GM18870 (cell line): ENCODE data around the gene TIRAP.
"Not testable (repeated sequence)": the region's sequence is repeated elsewhere in the genome, so short reads cannot be mapped to it uniquely, and the experiment has no call there.

ENCODE experiments used
- ATAC-seq: cut with Tn5 transposase; IDR thresholded peaks from one replicate; pipeline ENCODE4 v1.9.1; 2021; ENCODE audit warnings: moderate library complexity; ENCODE audit not compliant: unreplicated experiment

TIRAP gene, protein sequence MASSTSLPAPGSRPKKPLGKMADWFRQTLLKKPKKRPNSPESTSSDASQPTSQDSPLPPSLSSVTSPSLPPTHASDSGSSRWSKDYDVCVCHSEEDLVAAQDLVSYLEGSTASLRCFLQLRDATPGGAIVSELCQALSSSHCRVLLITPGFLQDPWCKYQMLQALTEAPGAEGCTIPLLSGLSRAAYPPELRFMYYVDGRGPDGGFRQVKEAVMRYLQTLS

DNA sequence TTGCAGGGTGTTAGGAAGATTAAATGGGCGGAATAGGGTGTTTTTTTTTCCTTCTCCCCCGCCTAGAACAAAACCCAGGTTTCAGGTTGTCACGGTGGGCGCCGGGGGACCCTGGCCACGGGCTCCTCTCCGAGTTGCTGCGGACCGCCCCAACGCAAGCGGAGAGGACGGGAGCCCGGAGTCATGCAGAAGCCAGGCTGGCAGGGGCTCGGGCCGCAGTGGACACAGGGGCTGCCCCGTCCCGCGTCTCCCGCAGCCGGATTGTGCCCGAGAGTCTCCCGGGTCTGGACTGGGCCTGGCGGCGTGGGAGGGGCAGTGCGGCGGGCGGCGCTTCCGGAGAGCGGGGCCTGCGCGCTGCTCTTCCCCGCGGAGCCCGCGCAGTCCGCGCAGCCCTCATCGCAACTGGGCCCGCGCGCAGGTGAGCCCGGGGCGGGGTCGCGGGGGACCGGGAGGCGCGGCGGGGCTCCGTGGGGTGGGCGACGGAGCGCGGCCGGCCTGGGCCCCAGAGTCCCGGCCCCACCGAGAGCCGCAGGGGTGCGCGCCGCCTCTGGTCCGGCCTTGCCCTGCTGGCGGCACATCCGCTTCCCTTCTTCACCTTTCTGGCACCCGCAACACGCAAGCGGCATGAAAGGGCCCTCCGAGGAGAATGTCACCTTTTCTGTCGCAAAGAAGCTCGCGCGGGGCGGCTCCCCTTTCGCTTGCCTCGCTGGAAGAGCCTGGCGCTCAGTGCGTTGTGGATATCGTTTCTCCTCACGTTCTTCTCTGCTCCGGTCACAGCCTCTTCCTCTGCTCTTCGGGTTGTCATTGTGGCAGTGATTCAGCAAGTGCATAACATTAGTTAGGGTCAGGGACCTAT, at the start of gene TIRAP:
Gene TIRAP, plus strand, starts transcription at position 358 of the 856 bp plus-strand sequence. CDS start 7,802 bp downstream, outside the sequence.
- ATAC-seq, result peak; percentile 50

DNA sequence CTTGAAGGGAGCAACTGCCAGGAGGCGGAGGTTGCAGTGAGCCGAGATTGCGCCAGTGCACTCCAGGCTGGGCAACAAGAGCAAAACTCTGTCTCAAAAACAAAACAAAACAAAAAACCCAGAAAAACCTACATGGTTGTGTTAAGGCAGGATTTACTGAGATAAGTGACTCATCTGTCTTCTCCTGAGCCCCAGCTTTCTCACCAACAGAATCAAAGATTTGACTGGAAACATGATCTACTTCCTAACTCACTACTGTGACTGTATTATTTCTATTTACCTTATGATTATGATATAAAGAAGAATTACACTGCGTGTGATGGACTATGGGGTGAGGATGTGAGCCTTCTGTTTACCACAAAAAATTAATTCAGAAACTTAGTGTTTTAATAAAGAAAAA, 49.5 kb upstream of the TIRAP start:
- no peak for ATAC-seq

DNA sequence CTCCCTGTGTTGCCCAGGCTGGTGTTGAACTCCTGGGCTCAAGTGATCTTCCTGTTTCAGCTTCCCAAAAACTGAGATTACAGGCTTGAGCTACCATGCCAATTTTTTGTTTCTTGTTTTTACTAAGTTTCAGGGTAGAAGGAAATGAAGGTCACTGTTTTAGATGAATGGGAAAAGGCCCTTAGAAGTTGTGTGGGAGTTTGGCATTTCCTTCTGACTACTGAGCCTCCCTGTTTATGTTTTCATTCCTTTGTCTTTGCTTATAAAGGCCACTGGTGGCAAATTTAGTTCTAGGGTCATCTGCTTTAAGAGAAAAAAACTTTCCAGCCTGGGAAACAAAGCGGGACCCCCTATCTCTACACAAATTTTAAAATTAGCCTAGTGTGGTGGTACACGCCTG, 36.3 kb upstream of the TIRAP start:
- no peak for ATAC-seq

DNA sequence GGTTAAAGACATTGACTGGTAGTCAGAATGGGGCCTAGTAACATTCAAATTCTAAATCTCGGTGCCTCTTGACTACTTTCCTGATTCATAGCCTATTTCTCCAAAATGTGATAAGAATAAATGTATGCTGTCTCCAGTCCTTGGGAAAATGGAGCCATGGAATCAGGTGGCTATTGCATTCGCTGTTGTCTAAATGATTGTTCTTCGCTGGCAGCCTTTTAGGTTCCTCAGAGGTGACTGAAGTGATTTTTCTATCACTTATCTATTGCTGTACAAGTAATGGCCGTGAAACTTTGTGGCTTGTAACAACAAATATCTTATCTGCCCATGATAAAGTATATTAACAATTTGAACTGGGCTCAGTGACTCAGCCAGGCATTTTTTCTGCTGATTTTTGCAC, 29.6 kb upstream of the TIRAP start:
- no peak for ATAC-seq

DNA sequence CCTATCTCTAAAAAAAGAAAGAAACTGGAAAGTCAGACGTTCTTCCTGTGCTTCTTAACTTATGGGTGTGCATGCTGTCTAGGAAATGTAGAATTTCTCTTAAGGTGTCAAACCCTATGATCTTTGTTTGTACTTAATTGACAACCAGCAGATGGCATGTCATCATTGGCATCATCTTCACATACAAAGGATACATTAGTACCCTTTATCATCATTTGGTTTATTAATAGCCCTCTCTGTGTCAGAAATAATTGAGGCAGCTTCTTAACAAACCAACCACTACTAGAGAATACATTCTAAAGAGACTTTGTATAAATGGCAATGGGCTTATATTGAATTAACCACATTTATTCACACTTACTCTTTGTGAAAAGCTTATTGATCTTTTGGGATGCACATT, 28.1 kb upstream of the TIRAP start:
- no peak for ATAC-seq

DNA sequence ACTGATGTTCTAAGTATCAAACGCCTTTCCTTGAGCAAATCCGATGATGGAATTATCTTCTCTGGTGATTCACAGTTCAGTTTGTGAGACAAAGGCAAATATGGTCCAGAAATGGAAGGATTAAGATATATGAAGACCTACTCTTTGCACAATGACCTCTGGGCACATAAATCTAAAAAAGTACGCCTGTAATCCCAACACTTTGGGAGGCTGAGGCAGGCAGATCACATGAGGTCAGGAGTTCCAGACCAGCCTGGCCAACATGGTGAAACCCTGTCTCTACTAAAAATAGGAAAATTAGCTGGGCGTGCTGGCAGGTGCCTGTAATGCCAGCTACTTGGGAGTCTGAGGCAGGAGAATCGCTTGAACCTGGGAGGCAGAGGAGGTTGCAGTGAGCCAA, 27.4 kb upstream of the TIRAP start:
- not testable (repeated sequence) for ATAC-seq

DNA sequence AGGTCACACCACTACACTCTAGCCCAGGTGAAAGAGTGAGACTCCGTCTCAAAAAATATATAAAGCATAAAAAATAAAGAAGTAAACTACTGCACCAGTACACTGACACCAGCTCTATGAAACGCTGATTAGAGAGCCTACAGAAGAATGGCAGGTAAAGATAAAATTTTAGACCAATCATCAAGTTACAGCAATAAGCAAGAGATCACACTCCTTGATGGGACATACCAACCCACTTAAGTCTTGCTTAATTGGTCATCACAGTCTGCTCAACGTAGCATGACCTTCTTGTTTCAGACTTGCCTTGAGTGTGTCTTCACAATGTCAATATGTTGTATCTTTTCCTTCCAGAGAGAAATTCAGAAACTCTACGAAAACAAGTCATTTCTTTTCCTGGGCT, 26.7 kb upstream of the TIRAP start:
- ATAC-seq, result no peak

DNA sequence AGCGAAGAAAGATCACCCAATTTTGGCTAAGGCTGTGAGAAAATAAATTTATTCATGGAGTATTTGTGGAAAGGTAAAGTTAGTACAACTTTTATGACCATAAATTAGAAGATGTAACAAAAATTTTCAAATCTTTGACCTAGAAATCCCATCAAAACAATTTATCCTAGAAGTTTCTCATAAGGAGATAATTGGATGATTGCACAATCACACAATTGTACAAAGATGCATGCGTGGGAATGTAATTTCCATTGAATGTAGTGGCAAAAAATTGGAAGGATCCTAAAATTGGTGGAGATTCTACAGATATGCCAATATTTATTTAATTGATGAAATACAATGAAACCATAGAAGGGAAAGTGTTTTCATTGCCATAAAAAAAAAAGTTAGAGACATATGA, 25.7 kb upstream of the TIRAP start:
- no peak for ATAC-seq

DNA sequence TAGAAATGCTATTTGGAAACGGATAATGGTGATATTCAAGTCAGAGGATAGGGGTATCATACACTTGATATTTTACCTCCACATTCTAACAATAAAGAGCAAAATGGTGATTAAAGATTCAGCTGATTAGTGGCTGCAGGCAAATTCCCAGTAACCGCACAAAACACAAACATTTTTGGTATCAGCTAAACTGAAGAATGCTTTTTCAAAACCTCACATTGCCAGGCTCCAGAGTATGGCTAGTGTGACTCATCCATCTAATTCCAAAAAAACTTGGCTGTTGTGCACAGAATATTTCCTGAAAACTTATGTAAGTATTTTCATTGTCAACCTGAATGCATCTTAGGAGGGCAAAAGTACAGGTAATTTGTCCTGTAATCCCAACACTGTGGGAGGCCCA, 25.1 kb upstream of the TIRAP start:
- ATAC-seq, result no peak

DNA sequence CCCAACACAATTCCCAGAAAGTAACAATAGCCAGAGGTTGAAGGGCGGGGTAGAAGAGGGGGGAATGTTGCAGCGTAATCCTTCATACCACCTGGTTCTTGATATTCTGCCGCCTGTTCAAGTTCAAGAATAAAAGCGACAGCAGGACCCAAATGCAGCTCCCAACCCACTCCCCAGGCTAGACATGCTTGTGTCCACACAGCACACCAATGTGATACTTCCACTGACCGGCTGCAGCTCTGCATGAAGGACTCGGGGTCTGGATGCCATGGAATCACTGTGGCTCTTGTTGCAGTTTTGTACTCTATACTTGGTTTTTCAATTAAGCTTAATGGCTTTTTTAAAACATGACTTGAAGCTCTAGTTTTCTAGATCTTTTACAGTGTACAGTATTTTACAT, 20.7 kb upstream of the TIRAP start:
- no peak for ATAC-seq

DNA sequence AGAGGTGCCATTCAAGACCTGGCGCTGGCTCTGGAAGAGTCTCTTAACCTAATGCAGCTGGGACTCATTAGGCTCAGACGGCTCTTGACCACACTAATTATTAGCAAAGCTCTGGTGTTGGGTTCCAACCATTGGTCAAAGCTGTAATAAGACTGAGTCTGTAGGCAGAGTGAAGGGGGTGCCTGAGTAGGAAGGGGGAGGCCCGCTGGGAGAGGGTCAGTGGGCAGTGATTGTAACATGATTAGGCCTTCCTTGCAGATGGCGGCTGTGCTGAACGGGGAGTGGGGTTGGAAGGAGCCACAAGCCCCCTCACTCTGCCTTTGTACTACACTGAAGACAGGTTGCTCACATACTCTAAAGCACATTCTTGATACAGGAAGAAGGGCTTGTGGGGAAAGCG, 19.4 kb upstream of the TIRAP start:
- no peak for ATAC-seq

DNA sequence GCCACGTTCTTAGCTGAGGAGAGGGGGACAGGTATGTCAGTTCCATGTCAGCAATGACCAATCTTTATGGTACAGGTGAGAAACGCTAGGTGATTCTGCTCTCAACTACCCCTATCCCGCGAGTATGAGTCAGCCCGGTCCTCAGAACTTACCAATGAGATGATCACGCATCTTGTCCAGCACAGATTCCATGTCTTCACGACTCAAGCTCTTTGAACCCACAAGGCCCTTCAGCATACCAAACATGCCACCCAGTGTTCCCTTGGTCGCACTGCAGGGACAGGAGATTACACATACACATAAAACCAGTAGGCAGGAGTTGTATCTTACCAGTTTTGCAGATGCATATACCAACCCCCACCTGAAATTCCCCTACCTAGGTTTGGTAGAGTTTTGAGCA, 17.1 kb upstream of the TIRAP start:
- no peak for ATAC-seq

DNA sequence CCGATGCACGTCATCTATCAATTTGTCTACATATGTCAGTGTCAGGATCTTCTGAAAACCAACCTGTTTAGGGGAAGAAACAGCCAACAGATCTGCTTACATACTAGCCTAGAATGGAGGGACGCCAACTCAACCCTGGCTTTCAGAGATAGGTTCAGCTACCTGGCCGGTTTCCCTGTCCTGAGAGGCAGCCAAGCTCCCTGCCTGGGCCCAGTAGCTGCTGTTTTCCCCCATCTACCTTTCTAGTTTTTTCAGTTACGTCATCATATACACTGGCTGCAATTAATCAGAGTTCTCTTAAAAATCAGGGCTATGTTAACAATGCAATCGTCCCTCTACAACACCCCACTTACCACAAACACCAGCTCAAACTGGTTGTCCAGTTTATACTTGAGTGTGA, 15.2 kb upstream of the TIRAP start:
- ATAC-seq, result no peak

DNA sequence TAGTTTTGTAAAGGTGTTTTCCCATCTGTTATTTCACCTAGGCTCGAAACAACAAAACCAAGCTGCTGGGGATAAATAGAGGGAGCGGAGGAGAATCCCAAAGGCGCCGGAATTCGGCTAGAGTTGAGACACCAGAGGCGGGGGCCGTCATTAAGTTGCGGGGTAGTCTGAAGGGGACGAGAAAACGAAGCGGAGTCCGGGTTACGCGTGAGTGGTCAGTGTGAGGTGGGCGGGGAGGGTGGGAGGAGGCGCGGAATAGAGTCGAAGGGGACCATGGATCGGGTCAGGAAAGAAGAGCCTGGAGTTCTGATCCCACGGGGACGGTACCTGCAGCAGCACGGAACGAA, 14.6 kb upstream of the TIRAP start:
- peak; percentile 6 for ATAC-seq

DNA sequence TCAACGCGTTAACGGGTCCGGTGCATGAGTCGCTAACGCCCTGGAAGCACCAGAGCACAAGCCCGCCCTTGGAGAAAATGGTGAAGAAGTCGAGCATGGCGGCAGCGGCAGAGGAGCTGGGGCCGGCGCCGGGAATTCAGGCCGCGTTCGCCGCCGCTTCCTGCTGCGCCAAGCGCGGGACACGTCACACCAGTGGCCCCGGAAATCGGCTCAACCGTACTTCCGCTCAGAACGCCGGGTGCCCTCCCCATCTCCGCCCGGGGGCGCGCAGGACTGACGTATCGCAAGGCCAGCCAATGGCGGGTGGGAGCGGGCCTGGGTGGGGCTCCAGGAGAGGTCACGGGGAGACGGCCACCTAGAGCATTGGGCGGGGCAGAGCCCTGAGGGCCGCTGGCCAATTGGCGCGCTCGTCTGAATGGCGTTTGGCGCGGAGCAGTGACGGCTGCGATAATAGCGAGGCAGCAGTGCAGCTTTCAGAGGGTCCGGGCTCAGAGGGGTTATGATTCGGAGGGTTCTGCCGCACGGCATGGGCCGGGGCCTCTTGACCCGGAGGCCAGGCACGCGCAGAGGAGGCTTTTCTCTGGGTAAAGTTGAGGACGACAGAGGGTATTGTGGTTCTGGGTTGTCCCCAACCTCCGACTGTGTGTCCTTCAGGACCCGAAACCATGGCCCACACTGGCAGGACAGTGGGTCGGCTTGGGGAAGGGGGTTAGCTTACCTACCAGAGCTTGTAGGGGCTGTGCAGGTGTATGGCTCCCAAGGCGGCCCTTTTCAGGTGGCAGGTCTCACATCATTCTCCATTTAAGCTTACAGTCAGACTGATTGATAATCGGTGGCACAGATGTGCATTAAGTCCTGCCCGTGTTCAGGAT, 13.9 kb upstream of the TIRAP start, which contains the start of the genes FOXRED1 and SRPRA:
Gene FOXRED1, plus strand, starts transcription at position 447 of the 872 bp plus-strand sequence. Its CDS starts 53 bp downstream, at position 500.
Gene SRPRA, minus strand, starts transcription at position 188 of the 872 bp plus-strand sequence. Its CDS starts 91 bp downstream, at position 97.
- ATAC-seq, result peak; percentile 92

DNA sequence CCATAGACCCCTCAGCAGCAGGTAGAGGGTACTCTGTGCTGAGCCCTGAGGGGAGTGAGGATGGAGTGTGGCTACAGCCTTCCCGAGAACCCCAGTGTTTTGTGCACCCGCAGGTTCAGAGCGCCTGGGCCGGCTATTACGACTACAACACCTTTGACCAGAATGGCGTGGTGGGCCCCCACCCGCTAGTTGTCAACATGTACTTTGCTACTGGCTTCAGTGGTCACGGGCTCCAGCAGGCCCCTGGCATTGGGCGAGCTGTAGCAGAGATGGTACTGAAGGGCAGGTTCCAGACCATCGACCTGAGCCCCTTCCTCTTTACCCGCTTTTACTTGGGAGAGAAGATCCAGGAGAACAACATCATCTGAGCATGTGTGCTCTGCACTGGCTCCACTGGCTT, 5.6 kb upstream of the TIRAP start:
- ATAC-seq, result no peak

DNA sequence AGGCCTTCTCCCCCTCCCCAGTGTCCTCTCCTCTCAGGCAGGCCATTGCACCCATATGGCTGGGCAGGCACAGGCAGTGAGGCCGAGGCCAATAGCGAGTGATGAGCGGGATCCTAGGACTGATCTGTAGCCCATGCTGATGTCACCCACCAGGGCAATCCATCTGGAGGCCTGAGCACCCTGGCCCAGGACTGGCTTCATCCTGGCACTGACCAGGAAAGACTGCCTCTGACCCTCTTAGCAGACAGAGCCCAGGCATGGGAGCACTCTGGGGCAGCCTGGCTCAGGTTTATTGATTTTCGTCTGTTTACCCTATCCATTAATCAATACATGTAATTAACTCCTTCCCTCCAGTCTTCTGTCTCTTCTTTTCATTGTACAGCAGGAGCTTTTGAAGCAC, 5.1 kb upstream of the TIRAP start:
- no peak for ATAC-seq

DNA sequence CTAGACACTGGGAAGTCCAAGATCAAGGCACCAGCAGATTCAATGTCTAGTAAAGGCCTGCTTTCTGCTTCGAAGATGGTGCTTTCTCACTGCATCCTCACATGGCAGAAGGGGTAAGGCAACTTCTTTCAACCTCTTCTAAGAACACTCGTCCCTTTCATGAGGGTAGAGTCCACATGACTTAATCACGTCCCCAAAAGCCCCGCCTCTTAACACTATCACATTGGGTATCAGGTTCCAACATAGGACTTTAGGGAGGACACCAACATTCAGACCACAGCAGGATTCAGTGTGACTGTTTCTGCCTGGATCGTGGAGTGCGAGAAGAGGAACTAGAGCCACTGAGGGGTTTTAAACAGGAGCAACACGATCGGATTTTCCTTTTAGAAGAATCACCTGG, 3.7 kb upstream of the TIRAP start:
- ATAC-seq, result no peak

DNA sequence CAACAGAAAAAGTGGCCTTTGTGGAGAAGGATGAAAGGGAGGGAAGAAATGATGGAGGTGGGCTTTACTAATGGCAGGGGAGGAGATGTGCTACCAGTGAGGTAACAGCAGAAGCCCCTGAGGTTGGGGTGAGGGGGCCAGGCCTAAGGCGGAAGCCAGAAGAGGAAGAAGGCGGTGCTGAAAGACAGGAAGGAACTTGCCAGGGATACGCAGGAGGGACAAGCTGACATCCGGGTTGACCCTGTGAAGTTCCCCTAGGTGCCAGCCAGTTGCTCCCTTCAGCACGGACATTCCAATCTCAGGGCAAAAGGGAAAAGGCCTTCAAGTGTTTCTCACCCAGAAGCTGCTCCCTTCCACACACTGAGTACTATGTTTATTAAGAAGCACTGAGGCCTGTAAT, 2.3 kb upstream of the TIRAP start:
- no peak for ATAC-seq

DNA sequence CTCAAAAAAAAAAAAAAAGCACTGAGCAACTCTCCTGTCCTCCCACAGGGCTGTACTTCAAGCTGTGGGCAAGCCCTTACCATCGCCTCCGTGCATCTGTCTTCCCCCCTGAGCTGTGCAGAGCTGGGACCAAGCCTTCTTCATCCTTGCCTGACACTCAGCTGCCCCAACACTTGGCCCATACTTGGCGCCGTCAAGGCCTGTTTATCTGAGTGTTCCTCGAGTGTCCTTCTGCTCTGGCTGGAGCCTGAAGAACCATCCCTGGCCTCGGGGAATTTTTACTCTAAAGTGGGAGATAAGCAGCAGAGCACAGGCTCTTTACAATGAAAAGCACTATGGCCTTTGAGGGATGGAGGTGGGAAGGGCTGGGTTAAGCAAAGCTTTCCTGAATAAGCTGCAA, 1.6 kb upstream of the TIRAP start:
- no peak for ATAC-seq

DNA sequence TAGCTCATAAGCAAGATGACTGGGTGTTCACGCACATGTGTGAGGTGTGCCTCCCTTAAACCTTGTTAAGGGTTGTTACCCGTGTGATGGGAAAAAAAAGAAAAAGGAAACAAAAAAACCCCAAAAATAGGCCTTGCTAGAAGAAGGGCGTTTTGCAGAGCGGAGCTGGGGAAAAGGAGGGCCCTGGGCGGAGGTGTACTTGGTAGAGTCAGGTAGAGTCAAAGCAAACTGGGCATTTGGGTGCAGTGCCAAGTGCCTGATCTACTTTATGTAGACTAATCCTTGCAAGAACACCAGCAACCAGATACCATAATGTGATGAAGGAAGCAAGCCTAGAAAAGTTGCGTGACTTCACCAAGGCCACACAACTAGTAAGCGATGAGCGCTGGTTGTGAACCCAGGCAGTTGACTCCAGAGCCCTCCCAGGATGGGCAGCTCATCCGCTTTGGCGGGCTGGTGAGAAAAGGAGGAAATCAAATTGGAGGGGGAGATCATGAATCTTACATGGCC, 1.2 kb upstream of the TIRAP start:
- no peak for ATAC-seq
